ENCODE data around the gene SHANK3.

SHANK3 gene

DNA sequence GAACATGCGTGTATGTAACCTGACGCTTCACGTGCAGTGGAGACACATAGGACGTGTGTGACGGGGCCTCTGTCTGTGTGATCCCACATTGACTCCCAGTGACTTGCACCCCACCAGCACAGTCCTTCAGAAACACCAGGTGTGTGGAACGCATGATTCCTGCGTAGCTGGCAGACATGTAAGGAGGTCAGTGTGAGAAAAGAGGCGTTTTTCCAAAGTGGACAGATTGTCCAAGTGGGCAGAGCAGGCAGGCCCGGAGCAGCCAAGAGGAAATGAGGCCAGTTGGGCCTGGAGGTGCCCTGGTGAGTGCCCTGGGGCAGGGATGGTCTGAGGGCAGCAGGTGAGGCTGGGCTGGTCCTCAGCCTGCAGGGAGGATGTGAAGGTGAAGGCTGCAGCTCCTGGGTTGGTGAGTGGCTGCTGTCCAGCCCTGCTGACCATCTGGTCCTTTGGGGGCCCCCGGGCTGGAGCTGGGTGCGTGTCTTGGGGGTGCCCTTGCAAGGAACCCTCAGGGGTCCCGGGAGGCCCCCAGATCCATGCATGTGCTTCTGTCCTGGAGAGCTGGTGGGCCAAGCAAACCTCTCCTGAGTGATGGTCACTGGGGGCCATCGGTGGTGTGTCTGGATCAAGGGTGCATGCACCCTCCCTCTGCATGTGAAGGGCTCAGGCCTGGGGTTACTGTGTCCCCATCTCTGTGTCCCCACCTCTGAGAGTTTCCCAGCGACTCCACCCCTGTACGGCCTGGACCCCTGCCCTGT is 26.6 kb downstream of the SHANK3 start:
- DNase-seq (ENCODE audit: low read depth, low spot score) = no peak

DNA sequence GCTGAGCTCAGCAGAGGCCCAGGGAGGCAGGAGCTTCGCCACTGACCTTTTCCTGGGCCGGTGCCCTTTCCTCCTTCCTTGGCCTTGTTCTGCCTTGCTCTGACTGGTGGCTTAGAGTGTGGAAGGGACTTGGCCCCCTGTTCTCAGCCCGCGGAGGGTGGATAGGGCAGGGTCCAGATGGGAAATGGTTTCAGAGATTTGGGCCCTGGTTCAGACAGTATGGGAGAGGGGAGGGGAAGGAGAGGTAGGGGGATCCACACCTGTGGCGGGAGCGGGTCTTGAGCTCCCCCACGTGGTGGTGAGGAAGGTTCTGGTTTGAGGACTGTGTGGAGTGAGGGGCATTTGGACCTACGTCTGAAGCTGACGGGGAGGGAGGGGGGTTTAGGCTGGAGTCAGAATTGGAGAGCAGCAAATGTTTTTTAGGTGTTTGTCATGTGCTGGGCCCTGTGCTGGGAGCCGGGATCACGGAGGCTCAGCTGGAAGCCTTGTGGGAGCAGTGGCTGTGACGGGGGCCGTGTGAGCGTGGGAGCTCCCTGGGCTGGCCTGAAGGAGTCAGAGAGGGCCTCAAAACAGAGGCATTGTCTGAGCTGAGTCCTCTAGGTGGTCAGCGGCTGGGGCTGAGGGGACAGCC is 27.2 kb downstream of the SHANK3 start:
- no peak for DNase-seq (ENCODE audit: low read depth, low spot score)

DNA sequence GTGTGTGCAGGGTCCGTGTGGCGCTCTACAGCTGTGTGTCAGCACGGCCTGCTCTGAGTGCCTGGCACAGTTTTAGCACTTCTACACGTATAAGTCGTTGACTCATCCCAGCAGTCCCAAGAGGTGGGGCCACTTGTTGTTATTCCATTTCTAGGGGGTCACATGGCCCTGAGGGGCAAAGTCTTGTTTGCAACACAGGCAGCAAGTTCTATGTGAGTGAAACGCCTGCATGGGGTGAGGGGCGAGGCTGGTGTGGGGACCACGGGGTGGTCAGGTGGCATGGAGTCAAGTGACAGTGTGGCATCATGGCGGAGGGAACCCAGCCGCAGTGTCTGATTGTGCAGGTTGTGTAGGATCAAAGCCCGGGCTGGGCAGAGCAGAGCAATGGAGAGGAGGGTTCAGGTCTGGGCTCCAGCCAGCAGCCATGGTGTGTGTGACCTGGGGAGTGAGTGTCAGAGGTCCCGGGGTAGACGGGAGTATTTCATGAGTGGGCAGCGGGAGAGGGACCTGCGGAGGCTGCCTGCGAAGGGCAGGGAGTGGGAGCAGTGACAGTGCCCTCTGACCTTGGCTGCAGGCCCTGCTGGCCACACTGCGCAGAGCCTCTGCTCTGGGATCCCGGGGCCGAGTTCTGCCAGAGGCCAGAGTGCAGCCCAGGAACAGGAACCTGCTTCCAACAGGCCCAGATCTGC is 27.9 kb downstream of the SHANK3 start:
- DNase-seq (ENCODE audit: low read depth, low spot score) = no peak

DNA sequence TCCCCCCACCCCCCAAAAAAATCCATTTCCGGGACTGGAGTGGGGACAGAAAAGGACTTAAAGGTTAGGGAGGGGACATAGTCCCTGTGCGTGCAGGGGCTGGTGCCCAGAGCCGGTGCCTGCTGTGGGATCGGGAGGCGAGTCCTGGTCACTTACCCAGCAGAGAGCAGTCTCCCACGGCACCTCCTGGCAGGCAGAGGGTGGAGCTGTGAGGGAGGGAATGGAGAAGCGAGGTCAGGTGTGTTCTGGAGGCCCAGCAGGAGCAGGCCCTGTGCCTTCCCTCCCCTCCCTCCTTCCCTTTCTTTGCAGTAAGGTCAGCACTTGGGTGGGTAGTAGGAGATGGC is 28.4 kb downstream of the SHANK3 start:
- DNase-seq (ENCODE audit: low read depth, low spot score) = no peak

DNA sequence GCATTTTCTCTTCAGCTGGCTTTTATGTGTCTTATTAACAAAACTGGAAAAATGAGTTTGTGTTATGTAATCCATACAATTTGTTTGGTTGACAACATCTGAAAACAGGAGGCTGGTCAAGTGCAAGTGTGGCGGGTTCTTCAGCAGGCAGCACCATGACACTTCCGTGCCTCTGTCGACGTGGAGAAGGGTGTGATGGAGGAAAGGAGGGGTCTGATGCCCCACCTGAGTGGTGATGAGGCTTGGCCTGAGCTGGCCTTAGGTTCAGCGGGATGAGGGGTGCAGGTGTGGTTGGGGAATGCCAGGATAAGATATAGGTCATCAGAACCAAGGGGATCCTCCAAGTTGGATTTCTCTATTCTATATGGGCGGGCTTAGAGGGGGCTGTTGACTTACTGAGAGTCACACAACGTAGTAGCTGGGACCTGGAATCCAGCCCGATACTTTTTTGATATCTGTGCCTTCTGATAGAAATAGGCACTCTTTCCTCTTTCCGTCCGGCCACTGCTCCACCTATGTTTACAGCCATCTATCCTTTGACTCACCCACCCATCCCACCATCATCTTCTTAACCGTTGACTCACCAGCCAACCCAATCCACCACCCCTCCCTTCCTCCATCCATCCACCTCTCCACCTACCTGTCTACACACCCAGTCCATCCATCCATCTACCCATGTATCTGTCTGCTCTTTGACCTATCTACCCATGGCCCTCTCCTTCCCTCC is 29.0 kb downstream of the SHANK3 start:
- no peak for DNase-seq (ENCODE audit: low read depth, low spot score)

DNA sequence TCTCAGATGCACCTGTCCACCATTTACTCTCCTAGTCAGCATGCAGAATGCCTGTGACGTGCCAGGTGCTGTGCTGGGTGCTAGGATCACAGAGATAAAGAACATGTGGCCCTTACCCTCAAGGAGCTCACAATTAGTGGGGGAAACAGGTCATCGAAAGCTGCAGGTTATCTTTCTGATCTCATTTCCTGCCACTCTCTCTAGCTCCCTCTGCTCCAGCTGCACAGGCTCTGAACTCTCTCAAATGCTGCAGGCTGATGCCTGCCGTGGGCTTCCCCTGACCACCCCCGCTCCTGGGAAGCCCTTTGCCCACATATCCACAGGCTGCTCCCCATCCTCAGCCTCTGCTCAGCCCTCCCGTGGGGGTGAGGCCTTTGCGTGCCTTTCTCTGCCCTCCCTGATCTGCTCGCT is 29.6 kb downstream of the SHANK3 start:
- no peak for DNase-seq (ENCODE audit: low read depth, low spot score)

DNA sequence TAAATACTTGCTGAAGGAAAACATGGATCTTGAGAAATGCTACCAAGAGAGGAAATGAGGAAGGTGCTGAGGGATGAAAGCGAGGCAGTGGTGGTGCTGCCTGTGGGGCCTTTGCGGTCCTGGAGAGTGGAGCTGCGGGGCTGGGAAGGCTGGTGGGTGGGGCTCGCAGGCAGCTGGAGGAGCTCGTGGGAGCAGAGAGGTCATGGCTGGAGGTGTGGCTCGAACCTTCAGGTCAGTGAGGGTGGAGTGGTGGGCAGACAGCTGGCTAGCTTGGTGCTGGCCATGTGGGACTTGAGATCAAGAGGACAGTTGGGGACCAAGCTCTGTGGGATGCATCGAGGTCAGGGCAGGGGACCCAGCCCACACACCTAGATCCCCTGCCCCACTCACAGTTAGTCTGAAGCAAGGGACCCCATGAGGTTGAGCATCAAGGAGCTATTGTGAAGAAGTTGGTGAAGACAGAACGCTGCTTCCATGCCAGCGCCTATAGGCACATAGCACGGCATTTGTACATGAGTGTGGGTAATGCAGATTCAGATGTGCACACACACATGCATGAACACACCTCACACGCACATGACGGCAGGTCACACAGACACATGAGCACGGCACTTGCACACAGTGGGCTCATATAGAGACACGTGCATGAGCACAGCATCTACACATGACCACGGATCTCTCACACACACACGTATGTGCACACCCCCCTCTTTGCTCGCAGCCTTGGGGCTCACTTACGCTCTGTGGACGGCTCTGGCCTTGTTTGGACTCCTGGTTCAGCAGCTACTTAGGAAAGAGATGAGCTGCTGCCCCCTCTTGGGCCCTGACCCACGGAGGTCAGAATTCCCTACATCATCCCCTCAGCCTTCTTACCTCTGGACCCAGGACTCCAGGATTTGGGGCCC is 30.4 kb downstream of the SHANK3 start:
- no peak for DNase-seq (ENCODE audit: low read depth, low spot score)

DNA sequence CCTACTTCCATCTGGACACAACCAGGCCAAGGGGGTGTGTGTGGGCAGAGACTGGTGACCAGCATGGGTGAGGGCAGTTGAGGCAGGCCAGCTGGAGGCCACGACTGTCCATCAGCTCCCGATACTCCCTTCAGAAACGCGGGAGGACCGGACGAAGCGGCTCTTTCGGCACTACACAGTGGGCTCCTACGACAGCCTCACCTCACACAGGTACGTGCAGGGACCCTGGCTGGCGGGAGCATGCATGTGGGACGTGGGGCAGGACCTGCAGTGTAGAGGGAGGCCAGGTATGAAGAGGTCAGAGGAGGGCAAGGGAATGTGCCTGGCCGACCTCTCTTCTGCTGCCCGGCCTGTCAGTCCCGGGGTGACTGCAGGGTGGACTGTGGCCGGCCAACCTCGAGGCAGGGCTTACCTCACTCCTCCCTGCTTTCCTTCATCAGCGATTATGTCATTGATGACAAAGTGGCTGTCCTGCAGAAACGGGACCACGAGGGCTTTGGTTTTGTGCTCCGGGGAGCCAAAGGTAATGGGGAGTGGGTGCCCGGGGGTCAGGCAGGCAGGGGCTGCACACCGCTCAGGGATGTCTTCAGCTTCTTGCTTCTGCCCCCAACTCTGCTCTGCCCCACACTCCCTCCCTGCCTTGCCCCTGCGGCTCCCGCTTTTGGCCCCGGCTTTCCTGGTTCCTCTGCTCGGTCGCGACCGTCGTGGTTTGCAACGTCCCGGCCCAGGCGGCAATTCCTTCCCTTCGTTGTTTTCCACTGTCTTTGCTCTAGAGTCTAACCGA is 31.3 kb downstream of the SHANK3 start:
- DNase-seq (ENCODE audit: low read depth, low spot score) = no peak

DNA sequence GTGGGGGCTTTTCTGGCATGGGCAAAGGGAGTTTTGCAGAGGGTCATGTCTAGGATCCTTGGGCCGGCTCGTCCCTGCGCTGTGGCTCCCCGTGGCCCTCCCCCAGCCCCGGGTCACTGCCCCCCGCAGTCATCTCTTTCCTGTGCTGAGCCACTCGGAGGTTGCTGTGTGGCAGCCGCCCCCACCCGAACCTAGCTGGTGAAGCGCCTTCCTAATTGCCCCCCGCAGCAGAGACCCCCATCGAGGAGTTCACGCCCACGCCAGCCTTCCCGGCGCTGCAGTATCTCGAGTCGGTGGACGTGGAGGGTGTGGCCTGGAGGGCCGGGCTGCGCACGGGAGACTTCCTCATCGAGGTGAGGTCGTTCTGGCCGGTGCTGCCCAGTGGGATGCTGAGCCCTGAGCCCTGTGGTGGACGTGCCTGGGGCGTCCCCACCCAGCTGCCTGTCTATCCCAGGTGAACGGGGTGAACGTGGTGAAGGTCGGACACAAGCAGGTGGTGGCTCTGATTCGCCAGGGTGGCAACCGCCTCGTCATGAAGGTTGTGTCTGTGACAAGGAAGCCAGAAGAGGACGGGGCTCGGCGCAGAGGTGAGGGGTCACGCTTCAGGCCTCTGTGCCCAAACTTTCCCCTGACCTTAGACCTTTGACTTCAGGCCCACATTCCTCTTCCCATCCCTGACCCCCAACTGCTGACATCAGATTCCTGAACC is 32.0 kb downstream of the SHANK3 start:
- no peak for DNase-seq (ENCODE audit: low read depth, low spot score)

DNA sequence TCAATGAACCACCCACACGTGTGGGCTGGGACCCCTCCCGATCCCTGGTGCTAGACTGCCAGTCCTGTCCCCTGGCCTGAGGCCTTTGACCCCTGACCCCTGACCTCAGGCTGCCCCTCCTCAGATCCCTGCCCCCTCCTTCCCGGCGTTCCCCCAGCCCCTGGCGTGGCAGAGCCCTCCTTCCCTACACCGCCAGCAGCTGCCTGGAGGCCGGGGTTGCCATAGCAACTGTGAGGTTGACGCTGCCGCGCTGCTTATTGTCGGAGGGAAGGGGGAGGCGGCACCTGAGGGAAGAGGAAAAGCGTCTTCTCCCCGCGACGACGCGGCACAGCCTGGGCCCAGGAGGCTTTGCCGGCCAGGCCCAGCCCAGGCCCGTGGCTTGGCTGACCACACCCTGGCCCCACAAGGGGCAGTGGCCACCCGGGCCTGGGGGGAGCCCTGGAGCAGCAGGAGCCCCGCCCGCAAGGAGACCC is 32.6 kb downstream of the SHANK3 start:
- no peak for DNase-seq (ENCODE audit: low read depth, low spot score)

DNA sequence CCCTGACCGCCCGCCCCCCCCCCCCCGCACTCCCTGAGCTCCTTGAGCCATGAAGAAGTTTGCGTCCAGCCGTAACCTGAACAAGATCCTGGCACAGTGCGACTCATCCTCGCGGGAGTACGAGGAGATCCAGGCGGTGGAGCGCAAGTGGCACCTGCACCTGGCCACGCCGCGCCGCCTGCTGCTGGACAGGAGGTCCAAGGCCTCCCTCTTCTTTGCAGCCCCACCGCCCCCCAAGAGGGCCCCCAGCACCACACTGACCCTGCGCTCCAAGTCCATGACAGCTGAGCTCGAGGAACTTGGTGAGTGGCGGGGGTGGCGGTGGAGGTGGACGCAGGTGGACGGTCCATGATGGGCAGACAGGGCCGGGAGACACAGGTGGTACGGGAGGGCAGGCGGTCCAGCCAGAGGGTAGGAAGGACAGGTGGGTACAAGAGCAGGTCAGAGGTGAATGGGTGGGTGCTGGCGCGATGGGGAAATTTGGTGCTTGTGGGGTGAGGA is 33.3 kb downstream of the SHANK3 start:
- DNase-seq (ENCODE audit: low read depth, low spot score) = no peak

DNA sequence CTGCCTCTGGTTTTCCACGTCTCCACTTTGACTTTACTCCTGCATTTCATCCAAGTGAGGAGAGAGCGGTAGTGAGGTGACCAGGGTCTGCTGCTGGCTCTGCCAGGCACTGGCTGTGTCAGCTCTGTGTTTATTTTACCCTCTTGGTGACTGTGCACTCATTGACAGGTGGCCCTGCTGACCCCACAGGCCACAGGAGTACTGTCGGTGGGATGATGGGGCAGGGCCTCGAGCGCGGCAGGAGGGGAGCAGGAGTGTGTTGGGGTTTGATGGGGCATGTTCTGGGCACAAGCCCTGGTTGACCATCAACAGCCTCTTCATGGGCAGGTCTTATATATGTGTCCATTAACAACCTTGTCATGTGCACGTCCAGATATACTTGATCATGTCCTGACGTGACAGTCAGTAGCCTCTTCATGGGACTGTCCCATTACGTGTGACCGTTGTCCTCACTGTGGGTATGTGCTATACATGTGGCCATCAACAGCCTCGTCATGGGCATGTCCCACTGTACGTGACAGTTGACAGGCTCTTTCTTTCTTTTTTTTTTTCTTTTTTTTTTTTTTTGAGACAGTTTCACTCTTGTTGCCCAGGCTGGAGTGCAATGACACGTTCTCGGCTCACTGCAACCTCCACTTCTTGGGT is 34.0 kb downstream of the SHANK3 start:
- DNase-seq (ENCODE audit: low read depth, low spot score) = no peak

DNA sequence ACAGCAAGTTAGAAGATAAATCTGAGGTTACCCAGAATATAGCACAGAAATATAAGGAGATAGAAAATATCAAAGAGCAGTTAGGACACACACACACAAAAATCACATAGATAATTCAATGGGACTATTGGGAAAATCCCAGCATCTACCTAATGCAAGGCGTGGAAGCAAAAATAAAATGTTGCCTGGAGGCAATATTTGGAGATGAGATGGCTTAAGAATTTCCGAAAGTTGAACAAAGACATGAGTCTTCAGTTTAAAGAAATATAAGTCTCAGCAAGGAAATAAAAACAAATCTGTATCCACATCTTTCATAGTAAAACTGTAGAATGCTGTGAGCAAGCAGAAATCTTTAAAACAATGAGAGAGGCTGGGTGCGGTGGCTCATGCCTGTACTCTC is 35.9 kb downstream of the SHANK3 start:
- DNase-seq (ENCODE audit: low read depth, low spot score) = no peak

DNA sequence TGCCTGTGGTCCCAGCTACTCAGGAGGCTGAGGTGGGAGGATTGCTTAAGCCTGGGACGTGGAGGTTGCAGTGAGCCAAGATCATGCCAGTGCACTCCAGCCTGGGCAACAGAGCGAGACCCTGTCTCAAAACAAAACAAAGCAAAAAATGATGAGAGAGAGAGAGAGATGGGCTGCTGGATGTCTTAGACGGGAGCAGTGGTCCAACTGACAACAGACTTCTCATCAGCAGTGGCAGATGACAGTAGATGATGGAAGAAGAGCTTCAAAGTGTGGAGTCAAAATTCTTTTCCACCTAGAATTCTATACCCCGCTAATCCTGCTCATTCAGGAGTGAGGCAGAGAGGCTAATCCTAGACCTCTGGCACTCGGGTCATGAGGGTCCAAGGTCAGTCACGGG is 36.4 kb downstream of the SHANK3 start:
- DNase-seq (ENCODE audit: low read depth, low spot score) = no peak

DNA sequence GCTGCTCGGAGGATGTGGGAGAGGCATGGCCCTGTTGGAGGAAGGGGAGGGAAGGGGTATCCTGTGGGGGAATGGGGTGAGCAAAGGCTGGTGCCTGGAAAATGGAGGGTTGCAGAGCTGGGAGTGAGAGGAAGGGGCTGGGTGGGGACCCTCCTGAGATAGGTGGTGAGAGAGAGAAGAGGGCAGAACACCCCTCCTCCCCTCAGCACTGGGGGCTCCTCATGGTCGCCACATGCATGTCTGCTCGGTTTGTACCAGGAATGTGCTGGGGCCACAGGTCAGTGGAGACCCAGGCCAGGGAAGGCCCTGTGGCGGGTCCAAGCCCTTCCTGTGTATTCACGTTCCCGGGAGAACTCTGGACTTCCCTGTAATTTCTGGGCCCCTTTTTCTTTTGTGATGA is 37.6 kb downstream of the SHANK3 start:
- DNase-seq (ENCODE audit: low read depth, low spot score) = no peak

DNA sequence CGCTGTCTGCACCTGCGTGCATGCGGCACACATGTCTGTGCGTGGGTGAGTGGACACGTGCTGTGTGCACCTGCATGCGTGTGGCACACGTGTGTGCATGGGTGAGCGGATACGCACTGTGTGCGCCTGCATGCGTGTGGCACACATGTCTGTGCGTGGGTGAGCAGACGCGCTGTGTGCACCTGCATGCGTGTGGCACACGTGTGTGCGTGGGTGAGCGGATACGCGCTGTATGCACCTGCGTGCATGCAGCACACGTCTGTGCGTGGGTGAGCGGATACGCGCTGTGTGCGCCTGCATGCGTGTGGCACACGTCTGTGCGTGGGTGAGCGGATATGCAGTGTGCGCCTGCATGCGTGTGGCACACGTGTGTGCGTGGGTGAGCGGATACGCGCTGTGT is 38.3 kb downstream of the SHANK3 start:
- no peak for DNase-seq (ENCODE audit: low read depth, low spot score)

DNA sequence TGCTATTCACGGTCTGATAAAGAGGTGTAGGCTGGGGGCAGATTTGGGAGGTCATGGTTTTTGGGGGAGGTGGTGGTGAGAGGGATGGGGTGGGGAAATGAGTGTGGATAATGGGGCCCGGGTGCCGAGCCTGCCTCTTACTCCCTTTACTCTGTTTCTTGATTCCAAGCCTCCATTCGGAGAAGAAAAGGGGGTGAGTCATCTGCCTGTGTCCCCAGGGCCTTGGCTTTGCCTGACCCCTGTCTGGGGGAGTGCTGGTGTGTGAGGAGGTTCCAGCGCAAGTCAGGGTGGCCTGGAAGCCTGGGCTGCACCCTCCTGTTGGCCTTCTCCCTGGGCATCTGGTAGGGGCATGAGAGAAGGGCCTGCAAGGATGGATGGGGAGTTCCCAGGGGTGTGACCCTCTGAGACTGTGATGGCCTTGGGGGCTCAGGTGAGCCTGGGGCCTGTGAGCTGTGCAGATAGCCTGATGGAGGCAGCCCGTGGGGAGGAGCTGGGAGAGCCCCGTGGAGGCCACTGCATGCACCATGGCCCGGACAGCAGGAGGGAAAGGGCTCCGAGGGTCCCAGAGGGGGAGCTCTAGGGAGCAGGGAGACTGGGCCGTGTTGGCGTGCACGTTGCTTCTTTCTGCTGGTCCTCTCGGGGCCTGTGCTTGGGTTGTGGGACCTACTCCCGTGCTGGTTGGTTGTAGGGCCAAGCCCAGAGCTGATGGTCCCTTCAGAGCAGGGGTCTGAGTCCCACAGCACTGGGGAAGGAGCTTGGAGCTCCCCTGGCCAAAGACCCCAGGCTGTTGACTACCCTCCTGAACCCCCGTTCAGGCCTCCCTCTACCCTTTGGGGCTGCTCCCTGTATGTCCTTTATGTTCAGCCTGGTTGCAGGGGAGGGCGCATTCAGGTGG is 39.1 kb downstream of the SHANK3 start:
- no peak for DNase-seq (ENCODE audit: low read depth, low spot score)
